NT2/D1 (cell line): ENCODE results near the gene FARP1.

Source experiments
- YY1 ChIP-seq: IDR thresholded peaks from 2 replicates; pipeline ENCODE4 v1.6.1; 2011; ENCODE audit not compliant: insufficient read length, insufficient read depth
- ZNF274 ChIP-seq: IDR thresholded peaks from 2 replicates; pipeline ENCODE4 v1.6.1; 2011; ENCODE audit warnings: mild to moderate bottlenecking, low read depth, low read length

- TF ChIP-seq ZNF274 (no peak), YY1 (no peak)
Observed at GRCh38 chr13:98254513-98254912, 111.6 kb downstream of the FARP1 start.
